ENCODE measurements around the gene SMARCB1.

SMARCB1 gene

GRCh38 chr22:23781065-23781464, 5.7 kb upstream of the SMARCB1 start:
- no peak for DNase-seq

- DNase-seq = no peak
These were observed 5.1 kb upstream of the SMARCB1 start for GRCh38 chr22:23781511-23782183.

GRCh38 chr22:23782252-23782651, 4.5 kb upstream of the SMARCB1 start:
- no peak for DNase-seq

- no peak for DNase-seq
These were observed 4.1 kb upstream of the SMARCB1 start for GRCh38 chr22:23782703-23783102.

- DNase-seq = no peak
These were observed 3.3 kb upstream of the SMARCB1 start for GRCh38 chr22:23783265-23784150.

- DNase-seq = no peak
These were observed 2.5 kb upstream of the SMARCB1 start for GRCh38 chr22:23784215-23784732.

GRCh38 chr22:23786261-23786710, 480 bp upstream of the SMARCB1 start:
- DNase-seq = peak in 4 of 6 experiments; percentile 4 to 67 (median 32)

GRCh38 chr22:23787600-23787896, 782 bp downstream of the SMARCB1 start:
- no peak for DNase-seq

- no peak for DNase-seq
These were observed 1.1 kb downstream of the SMARCB1 start for GRCh38 chr22:23787910-23788309.

- no peak for DNase-seq
These were observed 2.4 kb downstream of the SMARCB1 start for GRCh38 chr22:23789121-23789520.

GRCh38 chr22:23789638-23790037, 2.9 kb downstream of the SMARCB1 start:
- no peak for DNase-seq

- no peak for DNase-seq
These were observed 4.3 kb downstream of the SMARCB1 start for GRCh38 chr22:23790819-23791737.

GRCh38 chr22:23791738-23792645, 5.2 kb downstream of the SMARCB1 start:
- no peak for DNase-seq

GRCh38 chr22:23793326-23793725, 6.6 kb downstream of the SMARCB1 start:
- no peak for DNase-seq

GRCh38 chr22:23796461-23796860, 9.7 kb downstream of the SMARCB1 start:
- no peak for DNase-seq

- DNase-seq = no peak
These were observed 13.8 kb downstream of the SMARCB1 start for GRCh38 chr22:23800297-23801237.

- no peak for DNase-seq
These were observed 14.6 kb downstream of the SMARCB1 start for GRCh38 chr22:23801238-23801821.

- no peak for DNase-seq
These were observed 15.2 kb downstream of the SMARCB1 start for GRCh38 chr22:23801886-23802377.

- DNase-seq = no peak
These were observed 16.4 kb downstream of the SMARCB1 start for GRCh38 chr22:23803001-23803819.
